ENCODE results near the gene VPS36.

- no peak for TF ChIP-seq CTCF (IDR thresholded peaks at IDR 0.05)
- TF ChIP-seq POLR2A (IDR thresholded peaks at IDR 0.05): no peak
Observed at GRCh38 chr13:52451135-52451804, 836 bp upstream of the VPS36 start.

Data from thyroid gland (tissue), 4 donors.